GM19099 (cell line): ENCODE data around the gene AKNA.

Experiments
- POLR2A ChIP-seq: IDR thresholded peaks from 3 replicates; pipeline ENCODE4 v1.6.1; 2011; ENCODE audit warnings: low read depth; ENCODE audit not compliant: insufficient read length; ENCODE audit errors: extremely low read depth

Gene AKNA

GRCh38 chr9:114369216-114370130 is 18.3 kb downstream of the AKNA start:
- no peak for TF ChIP-seq POLR2A

GRCh38 chr9:114367772-114368569 is 19.8 kb downstream of the AKNA start:
- no peak for TF ChIP-seq POLR2A

GRCh38 chr9:114367366-114367765 is 20.4 kb downstream of the AKNA start:
- TF ChIP-seq POLR2A: no peak

GRCh38 chr9:114366334-114367128 is 21.3 kb downstream of the AKNA start:
- no peak for TF ChIP-seq POLR2A

GRCh38 chr9:114365194-114365593 is 22.6 kb downstream of the AKNA start:
- no peak for TF ChIP-seq POLR2A

- TF ChIP-seq POLR2A: no peak
Measured at GRCh38 chr9:114364134-114365041, 23.4 kb downstream of the AKNA start.

GRCh38 chr9:114363424-114363823 is 24.4 kb downstream of the AKNA start:
- no peak for TF ChIP-seq POLR2A

GRCh38 chr9:114362394-114362793 is 25.4 kb downstream of the AKNA start:
- no peak for TF ChIP-seq POLR2A

- TF ChIP-seq POLR2A: no peak
Measured at GRCh38 chr9:114361542-114361941, 26.2 kb downstream of the AKNA start.

GRCh38 chr9:114359801-114360200 is 28.0 kb downstream of the AKNA start:
- TF ChIP-seq POLR2A: no peak

- no peak for TF ChIP-seq POLR2A
Measured at GRCh38 chr9:114357911-114358328, 29.9 kb downstream of the AKNA start.

- no peak for TF ChIP-seq POLR2A
Measured at GRCh38 chr9:114357360-114357759, 30.4 kb downstream of the AKNA start.

GRCh38 chr9:114356792-114357191 is 31.0 kb downstream of the AKNA start:
- no peak for TF ChIP-seq POLR2A

- no peak for TF ChIP-seq POLR2A
Measured at GRCh38 chr9:114355821-114356220, 32.0 kb downstream of the AKNA start.
